ENCODE data around the gene TCF20. TPM values are rescaled to one million over a fixed set of nuclear protein-coding genes. Genes with fewer than 3 reads are reported as not detected.

Gene TCF20
- total RNA-seq, 4 donors from 2014 or later = 24.9 to 48.2 (median 38.4) TPM

GRCh38 chr22:42310291-42311015, 40.0 kb upstream of the TCF20 start:
- H3K4me1 ChIP-seq = peaks cover 0 to 15% (median 12%) of the 10 kb centered on the region in 4 donors
- TF ChIP-seq POLR2AphosphoS5 (IDR thresholded peaks at IDR 0.05) (no peak), CTCF (IDR thresholded peaks at IDR 0.05) (no peak), EP300 (IDR thresholded peaks at IDR 0.05) (no peak), POLR2A (IDR thresholded peaks at IDR 0.05; ENCODE audit: low read depth) (no peak)
- H3K36me3 ChIP-seq = no peaks in the 10 kb centered on the region
- DNase-seq (ENCODE audit: extremely low spot score) = no peak
- H3K4me3 ChIP-seq = no peak overlapping the region
- 90% methylated on average over 16 of the region's 16 CpGs for WGBS
- no peak overlapping the region for H3K27ac ChIP-seq (replicated peaks in 1 of 4)
- intact Hi-C loops (cut with DNase I) = no loop called here
- H3K27me3 ChIP-seq = peaks cover 0 to 8% (median 0%) of the 10 kb centered on the region in 4 donors
- no peaks in the 10 kb centered on the region for H3K9me3 ChIP-seq

GRCh38 chr22:42309865-42310264, 39.4 kb upstream of the TCF20 start:
- TF ChIP-seq CTCF (IDR thresholded peaks at IDR 0.05) (no peak), POLR2AphosphoS5 (IDR thresholded peaks at IDR 0.05) (no peak), EP300 (IDR thresholded peaks at IDR 0.05) (no peak), POLR2A (IDR thresholded peaks at IDR 0.05; ENCODE audit: low read depth) (no peak)
- Histone ChIP-seq H3K9me3 (no peaks in the 10 kb centered on the region), H3K36me3 (no peaks in the 10 kb centered on the region), H3K4me1 (peaks cover 0 to 14% (median 12%) of the 10 kb centered on the region in 4 donors), H3K27me3 (peaks cover 0 to 8% (median 0%) of the 10 kb centered on the region in 4 donors), H3K27ac (replicated peaks in 1 of 4) (no peak overlapping the region), H3K4me3 (no peak overlapping the region)
- 96% methylated on average over 3 of the region's 3 CpGs for WGBS
- intact Hi-C loops (cut with DNase I) = no loop called here
- no peak for DNase-seq (ENCODE audit: extremely low spot score)

GRCh38 chr22:42308892-42309468, 38.5 kb upstream of the TCF20 start:
- Histone ChIP-seq H3K27ac (replicated peaks in 1 of 4) (no peak overlapping the region), H3K4me1 (peaks cover 0 to 11% (median 6%) of the 10 kb centered on the region in 4 donors), H3K4me3 (no peak overlapping the region), H3K9me3 (no peaks in the 10 kb centered on the region), H3K36me3 (no peaks in the 10 kb centered on the region), H3K27me3 (peaks cover 0 to 8% (median 0%) of the 10 kb centered on the region in 4 donors)
- TF ChIP-seq POLR2A (IDR thresholded peaks at IDR 0.05; ENCODE audit: low read depth) (no peak), EP300 (IDR thresholded peaks at IDR 0.05) (no peak), POLR2AphosphoS5 (IDR thresholded peaks at IDR 0.05) (no peak), CTCF (IDR thresholded peaks at IDR 0.05) (no peak)
- WGBS = 96% methylated on average over 9 of the region's 17 CpGs
- DNase-seq (ENCODE audit: extremely low spot score) = no peak
- intact Hi-C loops (cut with DNase I) = no loop called here

GRCh38 chr22:42307806-42308563, 37.5 kb upstream of the TCF20 start:
- no peak overlapping the region for H3K4me3 ChIP-seq
- H3K27ac ChIP-seq (replicated peaks in 1 of 4) = no peak overlapping the region
- peaks cover 0 to 5% (median 0%) of the 10 kb centered on the region in 4 donors for H3K27me3 ChIP-seq
- TF ChIP-seq CTCF (IDR thresholded peaks at IDR 0.05) = no peak
- intact Hi-C loops (cut with DNase I) = no loop called here
- no peaks in the 10 kb centered on the region for H3K36me3 ChIP-seq
- H3K4me1 ChIP-seq = peaks cover 0 to 13% (median 1%) of the 10 kb centered on the region in 4 donors
- no peak for DNase-seq (ENCODE audit: extremely low spot score)
- no peaks in the 10 kb centered on the region for H3K9me3 ChIP-seq
- WGBS = 93% methylated on average over 18 of the region's 18 CpGs

Data from esophagus muscularis mucosa (tissue), 4 donors.